HepG2 (cell line): ENCODE data around the gene B4GALT1. TPM values are rescaled to one million over a fixed set of nuclear protein-coding genes. Genes with fewer than 3 reads are reported as not detected.

ENCODE experiments used
- ASH2L ChIP-seq: fragments of 300-600, 200-600 bp; sonication (generic); IDR thresholded peaks from 2 replicates; pipeline ENCODE4 v1.7.0; 2017; ENCODE audit warnings: low read depth, mild to moderate bottlenecking, moderate library complexity, mixed read lengths, low read length; ENCODE audit not compliant: insufficient read length
- FLYWCH1 ChIP-seq: sonication (generic); formaldehyde crosslinking; IDR thresholded peaks from 2 replicates; pipeline ENCODE4 v1.8.1; 2023; ENCODE audit warnings: mild to moderate bottlenecking, missing genetic modification reagents
- KLF9 ChIP-seq: IDR thresholded peaks from 2 replicates; pipeline ENCODE4 v1.6.1; 2016; ENCODE audit warnings: low read depth
- MATR3 ChIP-seq: sonication (generic); formaldehyde crosslinking; IDR thresholded peaks from 2 replicates; pipeline ENCODE4 v1.4.0; 2020; ENCODE audit warnings: missing genetic modification reagents
- MAX ChIP-seq: IDR thresholded peaks from 2 replicates; pipeline ENCODE4 v1.6.1; 2012; ENCODE audit warnings: inconsistent platforms
- MTF2 ChIP-seq: sonication (generic); formaldehyde crosslinking; IDR thresholded peaks from 2 replicates; pipeline ENCODE4 v1.5.0; 2020; ENCODE audit warnings: missing genetic modification reagents, borderline replicate concordance
- NFE2L2 ChIP-seq: fragments of 150-350 bp; IDR thresholded peaks from 2 replicates; pipeline ENCODE4 v1.6.1; 2014; ENCODE audit warnings: low read length
- NFIC ChIP-seq: IDR thresholded peaks from 2 replicates; pipeline ENCODE4 v1.6.1; 2012; ENCODE audit warnings: mild to moderate bottlenecking, low read length, inconsistent platforms
- PATZ1 ChIP-seq: sonication (generic); formaldehyde crosslinking; IDR thresholded peaks from 2 replicates; pipeline ENCODE4 v1.4.0; 2020; ENCODE audit warnings: missing genetic modification reagents
- RELA ChIP-seq: sonication (generic); formaldehyde crosslinking; IDR thresholded peaks from 2 replicates; pipeline ENCODE4 v1.4.0; 2020; ENCODE audit warnings: missing genetic modification reagents
- ZFP91 ChIP-seq: sonication (generic); formaldehyde crosslinking; IDR thresholded peaks from 2 replicates; pipeline ENCODE4 v1.9.0; 2022; ENCODE audit warnings: missing genetic modification reagents, mild to moderate bottlenecking, borderline replicate concordance
- ZHX2 ChIP-seq, 2 experiments: sonication (generic) in 1 of 2; formaldehyde crosslinking in 1 of 2; IDR thresholded peaks; 2 replicates each; pipeline versions ENCODE4 v1.6.1 to v1.9.0; 2014 to 2022; ENCODE audit warnings: antibody characterized with exemption in 1 of 2, borderline replicate concordance in 1 of 2, inconsistent platforms in 1 of 2, low read depth in 1 of 2, missing genetic modification reagents in 1 of 2
- ZNF264 ChIP-seq: sonication (generic); formaldehyde crosslinking; IDR thresholded peaks from 2 replicates; pipeline ENCODE4 v1.4.0; 2020; ENCODE audit warnings: missing genetic modification reagents
- ZNF333 ChIP-seq: sonication (generic); formaldehyde crosslinking; IDR thresholded peaks from 2 replicates; pipeline ENCODE4 v1.4.0; 2020; ENCODE audit warnings: mild to moderate bottlenecking, missing genetic modification reagents, borderline replicate concordance
- ZNF552 ChIP-seq: sonication (generic); formaldehyde crosslinking; IDR thresholded peaks from 2 replicates; pipeline ENCODE4 v1.9.0; 2022; ENCODE audit warnings: missing genetic modification reagents, mild to moderate bottlenecking, borderline replicate concordance
- ZNF768 ChIP-seq: sonication (generic); formaldehyde crosslinking; IDR thresholded peaks from 2 replicates; pipeline ENCODE4 v1.4.0; 2020; ENCODE audit warnings: missing genetic modification reagents
- ZNF781 ChIP-seq: sonication (generic); formaldehyde crosslinking; IDR thresholded peaks from 2 replicates; pipeline ENCODE4 v1.5.1; 2020; ENCODE audit warnings: borderline replicate concordance, mild to moderate bottlenecking, missing genetic modification reagents; ENCODE audit errors: not compliant biosample characterization
- ZNF839 ChIP-seq: sonication (generic); formaldehyde crosslinking; IDR thresholded peaks from 2 replicates; pipeline ENCODE4 v1.4.0; 2020; ENCODE audit warnings: missing genetic modification reagents, mild to moderate bottlenecking, borderline replicate concordance
- ZNF841 ChIP-seq: sonication (generic); formaldehyde crosslinking; IDR thresholded peaks from 2 replicates; pipeline ENCODE4 v1.8.1; 2023; ENCODE audit warnings: missing genetic modification reagents, borderline replicate concordance
- polyA plus RNA-seq, 8 experiments: library from polyadenylated mRNA; depleted of rRNA in 3 of 8; stranded (reverse) in 7 of 8; unstranded in 1 of 8; fragments of >200 nt; fragmentation: Illumina TruSeq in 4 of 8; extraction: Trizol in 4 of 8; gene quantifications; 2 replicates each; pipeline versions ENCODE4 v1.2.1 to v1.2.3, GENCODE V29; 2011 to 2016; ENCODE audit warnings: low read depth in 4 of 8, missing spikeins in 1 of 8, mixed read lengths in 1 of 8; ENCODE audit not compliant: insufficient read depth in 1 of 8
- total RNA-seq, 5 experiments: library from RNA; depleted of rRNA; stranded (reverse); fragments of >200 nt; fragmentation: Illumina TruSeq; extraction: Trizol; gene quantifications; 2 replicates each; pipeline ENCODE4 v1.2.3, GENCODE V29; 2016; ENCODE audit warnings: low read depth in 1 of 5

B4GALT1 gene
- total and polyA plus RNA-seq, 2 of the 13 experiments (the other 11 are each of a cell fraction or from before 2014, with no cell fraction given): 15.7 to 33.5 TPM

GRCh38 chr9:33139421-33140228 lies 27.5 kb downstream of the B4GALT1 start (continued):
- TF ChIP-seq MAX (peak; percentile 99), ZNF768 (peak; percentile 73; the same call in 1 of the 2 replicates), MTF2 (CRISPR knock-in tag) (no peak), ZNF839 (no peak), ZNF552 (CRISPR knock-in tag) (peak; percentile 81; the same call in 1 of the 2 replicates), ZHX2 (IDR thresholded peaks at IDR 0.05; ENCODE audit: low read depth) (0 out of 2 replicates have a peak, but pooled peaks have one; percentile 44), ZHX2 (CRISPR knock-in tag; IDR thresholded peaks at IDR 0.05; ENCODE audit: borderline replicate concordance) (no peak), ZNF264 (CRISPR knock-in tag) (peak; percentile 64; the same call in 1 of the 2 replicates), PATZ1 (peak; percentile 91), ASH2L (peak; percentile 53), NFIC (no peak), KLF9 (0 out of 2 replicates have a peak, but pooled peaks have one; percentile 31), FLYWCH1 (CRISPR knock-in tag) (no peak), ZNF333 (0 out of 2 replicates have a peak, but pooled peaks have one; percentile 45), ZNF841 (CRISPR knock-in tag) (no peak), ZFP91 (peak; percentile 90), RELA (CRISPR knock-in tag) (no peak), ZNF781 (CRISPR knock-in tag) (peak; percentile 84), MATR3 (CRISPR knock-in tag) (no peak), NFE2L2 (no peak)
